Measurements from ENCODE around the gene GJB6.

GJB6 gene

DNA sequence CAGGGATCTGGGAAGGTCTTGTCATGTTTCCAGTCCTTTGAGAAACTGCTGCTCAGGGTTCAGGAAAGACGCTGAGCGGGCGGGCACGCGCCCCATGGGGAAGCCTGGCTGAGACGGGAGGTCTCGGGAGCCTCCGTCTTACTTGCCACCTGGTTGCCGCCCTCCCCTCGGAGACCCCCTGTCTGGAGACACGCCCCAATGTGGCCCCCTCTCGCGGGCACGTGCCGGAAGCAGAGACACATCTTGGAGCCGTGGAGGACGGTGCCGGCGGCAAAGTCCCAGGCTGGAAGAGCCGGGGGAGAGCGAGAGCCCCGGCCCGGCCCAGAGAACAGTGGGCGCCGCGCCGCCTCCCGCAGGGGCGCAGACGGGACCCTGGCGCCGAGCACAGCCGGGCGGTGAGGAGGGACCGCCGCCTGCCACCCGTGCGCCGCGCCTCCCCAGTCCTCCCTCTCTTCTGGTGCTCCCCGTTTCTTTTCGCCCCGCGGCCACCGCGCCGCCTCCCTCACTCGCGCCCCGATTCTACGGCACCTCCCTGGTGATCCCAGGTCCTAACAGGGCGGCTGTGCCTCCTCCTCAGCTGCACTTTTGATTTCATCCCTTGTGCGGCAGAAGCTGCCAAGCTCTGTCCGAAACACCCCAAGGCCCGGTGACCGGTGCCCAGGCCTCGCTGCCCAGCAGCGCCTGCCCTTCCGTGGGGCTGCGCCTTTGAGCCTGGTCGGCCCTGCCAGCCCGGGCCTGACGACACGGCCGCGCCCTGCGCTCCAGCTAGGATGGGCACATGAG lies 54.9 kb downstream of the GJB6 start:
- no peak overlapping the region for H3K4me3 ChIP-seq (ENCODE audit: low read length)
- TF ChIP-seq, protein P1, sequence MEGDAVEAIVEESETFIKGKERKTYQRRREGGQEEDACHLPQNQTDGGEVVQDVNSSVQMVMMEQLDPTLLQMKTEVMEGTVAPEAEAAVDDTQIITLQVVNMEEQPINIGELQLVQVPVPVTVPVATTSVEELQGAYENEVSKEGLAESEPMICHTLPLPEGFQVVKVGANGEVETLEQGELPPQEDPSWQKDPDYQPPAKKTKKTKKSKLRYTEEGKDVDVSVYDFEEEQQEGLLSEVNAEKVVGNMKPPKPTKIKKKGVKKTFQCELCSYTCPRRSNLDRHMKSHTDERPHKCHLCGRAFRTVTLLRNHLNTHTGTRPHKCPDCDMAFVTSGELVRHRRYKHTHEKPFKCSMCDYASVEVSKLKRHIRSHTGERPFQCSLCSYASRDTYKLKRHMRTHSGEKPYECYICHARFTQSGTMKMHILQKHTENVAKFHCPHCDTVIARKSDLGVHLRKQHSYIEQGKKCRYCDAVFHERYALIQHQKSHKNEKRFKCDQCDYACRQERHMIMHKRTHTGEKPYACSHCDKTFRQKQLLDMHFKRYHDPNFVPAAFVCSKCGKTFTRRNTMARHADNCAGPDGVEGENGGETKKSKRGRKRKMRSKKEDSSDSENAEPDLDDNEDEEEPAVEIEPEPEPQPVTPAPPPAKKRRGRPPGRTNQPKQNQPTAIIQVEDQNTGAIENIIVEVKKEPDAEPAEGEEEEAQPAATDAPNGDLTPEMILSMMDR (conservative IDR thresholded peaks at IDR 0.05; ENCODE audit: low read depth, low read length): no peak
- no peak for DNase-seq (ENCODE audit: low read depth)

DNA sequence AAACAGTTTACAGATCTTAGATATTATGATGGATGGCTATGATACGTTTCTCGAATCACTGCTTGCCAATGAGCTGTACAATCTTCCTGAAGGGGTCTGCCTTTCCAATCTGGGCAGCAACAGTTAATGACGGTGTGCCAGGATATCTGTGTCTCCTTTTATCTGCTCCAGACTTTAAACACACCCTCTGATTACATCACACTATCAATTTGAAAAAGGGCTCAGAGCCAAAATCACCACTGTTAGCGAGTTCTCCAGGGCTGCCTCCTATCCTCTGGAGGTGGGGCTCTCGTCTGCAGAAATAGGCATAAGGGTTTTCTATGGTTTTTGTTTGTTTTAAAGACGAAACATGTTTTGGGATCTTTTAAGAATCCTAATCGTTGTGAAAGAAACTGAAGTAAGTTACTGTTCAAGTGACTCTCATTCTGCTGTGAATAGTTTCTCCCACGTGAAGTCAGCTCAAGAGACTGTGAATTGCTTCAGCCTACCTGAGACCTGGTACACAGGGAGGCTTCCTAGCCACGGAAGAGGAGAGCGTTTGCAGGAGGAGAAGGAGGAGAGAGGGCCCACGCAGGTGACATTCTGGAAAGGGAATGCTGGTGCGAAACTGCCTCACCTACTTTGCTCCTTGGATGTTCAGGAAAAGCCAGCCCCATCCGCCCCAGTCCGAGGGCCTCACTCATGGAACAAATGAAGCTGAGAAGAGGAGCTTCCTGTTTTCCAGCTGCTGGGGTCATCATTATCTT lies 56.0 kb downstream of the GJB6 start:
- no peak overlapping the region for H3K4me3 ChIP-seq (ENCODE audit: low read length)
- TF ChIP-seq, protein P1 (conservative IDR thresholded peaks at IDR 0.05; ENCODE audit: low read depth, low read length): no peak
- no peak for DNase-seq (ENCODE audit: low read depth)

DNA sequence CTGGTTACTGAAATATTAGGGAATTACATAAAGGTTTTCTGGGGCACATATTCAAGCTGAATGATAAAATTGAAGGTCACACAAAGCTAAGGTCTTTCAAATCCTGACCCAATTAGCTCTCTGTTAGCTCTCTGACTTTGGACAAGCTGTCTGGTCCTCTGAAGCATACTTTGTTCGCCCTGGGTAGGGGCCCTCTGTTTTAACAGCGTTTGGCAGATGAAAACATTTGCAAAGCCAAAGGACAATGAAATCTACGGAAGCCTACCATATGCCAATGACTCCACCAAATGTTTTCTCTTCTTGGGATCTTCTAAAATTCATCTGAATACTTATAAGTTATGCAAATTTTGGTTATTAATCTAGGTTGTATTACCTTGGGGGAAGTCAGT lies 56.7 kb downstream of the GJB6 start:
- no peak overlapping the region for H3K4me3 ChIP-seq (ENCODE audit: low read length)
- TF ChIP-seq, protein P1 (conservative IDR thresholded peaks at IDR 0.05; ENCODE audit: low read depth, low read length): no peak
- no peak for DNase-seq (ENCODE audit: low read depth)

DNA sequence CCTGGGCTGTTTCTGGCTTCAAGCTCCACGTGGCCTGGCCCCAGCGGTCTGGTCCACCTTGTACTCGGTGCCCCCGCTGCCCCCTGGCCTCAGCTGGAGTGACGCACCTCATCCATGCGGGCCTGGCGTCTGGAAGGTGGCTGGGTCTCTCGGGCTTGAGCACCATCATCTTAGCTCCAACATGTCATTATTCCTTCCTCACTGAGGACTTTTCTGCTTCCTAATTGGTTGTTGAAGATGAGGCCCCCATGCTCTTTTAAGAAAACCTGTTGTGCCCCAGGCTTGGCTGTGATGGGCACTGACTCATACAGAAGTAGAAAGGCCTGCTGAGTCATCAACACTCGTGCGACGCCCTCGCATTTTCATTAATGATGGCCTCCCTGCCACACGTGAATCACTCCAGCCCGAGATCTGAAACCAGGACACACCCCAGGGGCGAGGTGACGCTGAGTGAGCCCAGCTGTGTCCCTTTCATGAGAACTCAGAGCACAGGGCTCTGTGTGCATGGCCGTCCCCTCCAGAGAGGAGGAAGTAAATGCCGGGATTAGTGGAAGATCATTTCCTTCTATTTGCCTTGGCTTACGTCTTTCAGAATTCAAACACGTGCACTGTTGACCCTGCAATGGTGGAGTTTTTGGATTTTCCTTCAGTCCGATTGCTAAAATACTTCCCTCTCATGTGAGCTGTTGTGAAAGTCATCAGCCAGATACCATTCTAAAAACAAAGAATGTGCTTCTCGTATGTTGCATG lies 57.3 kb downstream of the GJB6 start:
- DNase-seq (ENCODE audit: low read depth): peak; percentile 88
- peak overlapping the region; percentile 20 for H3K4me3 ChIP-seq (ENCODE audit: low read length)
- TF ChIP-seq, protein P1 (conservative IDR thresholded peaks at IDR 0.05; ENCODE audit: low read depth, low read length): no peak

DNA sequence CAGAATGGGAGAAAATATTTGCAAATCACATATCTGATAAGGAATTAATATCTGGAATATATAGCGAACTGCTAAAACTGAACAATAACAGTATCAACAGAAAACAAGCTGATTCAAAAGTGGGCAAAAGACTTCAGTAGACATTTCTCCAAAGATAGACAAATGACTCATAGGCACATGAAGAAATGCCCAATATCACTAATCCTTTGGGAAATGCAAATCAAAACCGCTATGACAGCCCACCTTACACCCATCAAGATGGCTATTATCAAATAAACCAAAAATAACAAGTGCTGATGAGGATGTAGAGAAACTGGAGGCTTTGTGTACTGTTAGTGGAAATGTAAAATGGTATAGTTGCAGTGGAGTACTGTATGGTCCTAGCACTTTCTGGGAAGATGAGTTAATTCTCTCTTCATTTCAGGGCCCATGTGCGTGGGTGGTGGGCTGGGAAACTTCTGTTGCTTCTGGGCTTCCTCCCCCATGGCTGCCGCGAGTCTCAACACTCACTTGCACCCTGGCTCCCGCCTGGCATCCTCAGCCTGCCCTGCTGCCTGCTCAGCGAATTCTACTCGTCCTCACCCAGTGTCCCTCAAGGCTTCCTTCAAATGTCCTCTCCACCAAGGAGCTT lies 58.9 kb downstream of the GJB6 start:
- DNase-seq (ENCODE audit: low read depth): peak; percentile 51
- TF ChIP-seq, protein P1 (conservative IDR thresholded peaks at IDR 0.05; ENCODE audit: low read depth, low read length): no peak
- no peak overlapping the region for H3K4me3 ChIP-seq (ENCODE audit: low read length)
